ENCODE results near the gene CDKL2.
"Not testable (repeated sequence)": the region's sequence is repeated elsewhere in the genome, so short reads cannot be mapped to it uniquely, and the experiment has no call there.

The CDKL2 gene

GRCh38 chr4:75630174-75630936, at the start of gene CDKL2:
TSS of gene CDKL2 (minus strand) at chr4:75630528. CDS start at chr4:75625988, 4,540 bp downstream.
- FAIRE-seq: no peak
- no peak for DNase-seq (ENCODE audit: low spot score)

GRCh38 chr4:75678965-75679364, 48.6 kb upstream of the CDKL2 start:
- no peak for FAIRE-seq
- DNase-seq (ENCODE audit: low spot score): no peak

GRCh38 chr4:75678473-75678872, 48.1 kb upstream of the CDKL2 start:
- DNase-seq (ENCODE audit: low spot score): no peak
- FAIRE-seq: no peak

GRCh38 chr4:75675004-75675531, 44.7 kb upstream of the CDKL2 start:
- DNase-seq (ENCODE audit: low spot score) (no peak), FAIRE-seq (no peak)

GRCh38 chr4:75673959-75674328, 43.6 kb upstream of the CDKL2 start:
- no peak for DNase-seq (ENCODE audit: low spot score)
- no peak for FAIRE-seq

- FAIRE-seq (peak; percentile 84), DNase-seq (ENCODE audit: low spot score) (peak; percentile 93)
Observed at GRCh38 chr4:75673027-75673958, 43.0 kb upstream of the CDKL2 start, which contains the start of gene G3BP2. TSS of gene G3BP2 (minus strand) at chr4:75673411. CDS start at chr4:75662025, 11,386 bp downstream.

GRCh38 chr4:75672461-75673026, 42.2 kb upstream of the CDKL2 start:
- DNase-seq (ENCODE audit: low spot score) (peak; percentile 20), FAIRE-seq (no peak)

GRCh38 chr4:75671802-75672421, 41.6 kb upstream of the CDKL2 start:
- no peak for DNase-seq (ENCODE audit: low spot score)

GRCh38 chr4:75668596-75668995, 38.3 kb upstream of the CDKL2 start:
- DNase-seq (ENCODE audit: low spot score): no peak
- FAIRE-seq: no peak

More at GRCh38 chr4:75671802-75672421, 41.6 kb upstream of the CDKL2 start:
- FAIRE-seq: no peak

- not testable (repeated sequence) for FAIRE-seq; DNase-seq (ENCODE audit: low spot score)
Observed at GRCh38 chr4:75667636-75668035, 37.3 kb upstream of the CDKL2 start.

GRCh38 chr4:75666299-75666698, 36.0 kb upstream of the CDKL2 start:
- FAIRE-seq (no peak), DNase-seq (ENCODE audit: low spot score) (no peak)

- FAIRE-seq; DNase-seq (ENCODE audit: low spot score): not testable (repeated sequence)
Observed at GRCh38 chr4:75664604-75665003, 34.3 kb upstream of the CDKL2 start.

GRCh38 chr4:75662626-75663025, 32.3 kb upstream of the CDKL2 start:
- FAIRE-seq (no peak), DNase-seq (ENCODE audit: low spot score) (no peak)

GRCh38 chr4:75660491-75660890, 30.2 kb upstream of the CDKL2 start:
- no peak for FAIRE-seq
- DNase-seq (ENCODE audit: low spot score): no peak

- no peak for FAIRE-seq
- no peak for DNase-seq (ENCODE audit: low spot score)
Observed at GRCh38 chr4:75659512-75660031, 29.2 kb upstream of the CDKL2 start.

- DNase-seq (ENCODE audit: low spot score) (no peak), FAIRE-seq (peak; percentile 53)
Observed at GRCh38 chr4:75658876-75659275, 28.5 kb upstream of the CDKL2 start.

GRCh38 chr4:75655562-75655961, 25.2 kb upstream of the CDKL2 start:
- no peak for DNase-seq (ENCODE audit: low spot score)
- FAIRE-seq: no peak

GRCh38 chr4:75654905-75655304, 24.6 kb upstream of the CDKL2 start:
- FAIRE-seq (no peak), DNase-seq (ENCODE audit: low spot score) (no peak)

- FAIRE-seq (no peak), DNase-seq (ENCODE audit: low spot score) (no peak)
Observed at GRCh38 chr4:75653845-75654503, 23.6 kb upstream of the CDKL2 start.

GRCh38 chr4:75644095-75644494, 13.8 kb upstream of the CDKL2 start:
- FAIRE-seq (no peak), DNase-seq (ENCODE audit: low spot score) (no peak)

Data from RCC 7860 (cell line).